ENCODE measurements around the gene FBXL13. TPM values are rescaled to one million over a fixed set of nuclear protein-coding genes. Genes with fewer than 3 reads are reported as not detected.

The FBXL13 gene
- 3.2 TPM for total RNA-seq

DNA sequence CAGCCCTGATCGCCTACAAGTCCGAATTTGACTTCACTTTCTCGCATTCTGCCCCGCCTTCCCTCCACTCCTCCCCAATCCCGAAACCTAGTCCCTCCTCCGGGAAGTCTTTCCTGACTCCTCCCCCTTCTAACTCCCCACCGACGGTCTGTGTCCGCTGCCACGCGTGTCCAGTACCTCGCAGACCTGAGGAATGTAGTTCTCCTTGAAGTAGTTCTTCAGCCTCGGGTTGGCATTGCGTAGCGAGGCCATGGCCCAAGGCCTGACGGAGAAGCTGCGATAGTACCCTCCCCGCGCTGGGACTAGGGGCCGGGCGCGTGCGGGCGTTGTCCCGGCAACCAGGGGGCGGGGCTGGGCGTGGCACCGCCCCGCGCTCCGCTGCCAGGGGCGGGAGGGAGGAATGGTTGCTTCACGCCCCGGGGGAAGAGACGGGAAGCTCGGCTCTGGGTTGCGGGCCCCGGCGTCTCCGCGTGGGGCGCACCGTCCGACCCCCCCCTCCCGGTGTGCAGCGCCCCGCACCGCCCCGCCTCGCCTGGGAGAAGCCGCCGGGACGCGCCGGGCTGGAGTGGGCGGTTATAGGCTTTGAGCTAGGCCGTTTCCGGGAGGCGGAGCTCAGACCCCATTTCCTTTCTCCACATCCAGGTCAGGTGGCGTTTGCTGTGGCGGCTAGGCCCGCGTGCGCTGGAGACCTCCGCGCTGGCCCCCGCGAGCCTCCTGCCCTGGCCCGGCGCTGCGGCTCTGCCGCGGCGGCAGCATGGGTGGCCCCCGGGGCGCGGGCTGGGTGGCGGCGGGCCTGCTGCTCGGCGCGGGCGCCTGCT lies at the start of gene FBXL13, which contains the start of gene ARMC10:
TSS of gene FBXL13 (minus strand) at position 278 of the 818 bp plus-strand sequence.
TSS of gene ARMC10 (plus strand) at position 622 of the 818 bp plus-strand sequence. CDS start at position 755, 133 bp downstream.

DNA sequence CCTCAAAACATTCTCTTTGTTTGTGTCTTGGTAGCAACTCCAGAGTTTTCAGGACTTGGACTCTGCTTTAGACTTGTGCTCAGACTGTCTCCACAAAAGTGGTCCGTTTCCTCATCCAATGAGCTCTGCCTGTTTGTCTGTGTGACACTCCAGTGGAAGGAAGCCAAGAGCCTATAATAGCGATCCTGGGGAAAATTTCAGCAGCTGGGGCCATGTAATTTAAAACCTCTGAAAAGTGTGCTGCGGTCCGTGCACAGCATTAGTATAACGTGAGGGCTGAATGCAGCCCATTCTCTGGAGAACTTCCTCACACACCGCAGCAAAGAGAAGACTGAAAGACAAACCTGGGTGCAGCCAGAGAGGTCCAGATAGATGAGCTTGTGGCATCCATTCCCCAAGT lies 161.9 kb downstream of the FBXL13 start, which contains the start of gene LRRC17:
TSS of gene LRRC17 (plus strand) at position 259 of the 400 bp plus-strand sequence. CDS start 20,914 bp downstream, outside the sequence.

Small RNA genes within 50 kb of the gene (small RNA-seq; reads per million reads assigned to genes)
- gene RNU6-1136P (ENCODE audit: low replicate concordance) = not detected

Other genes starting within 250 kb of the FBXL13 start
- 41.7 TPM for gene LRRC17, start 161.8 kb downstream of the FBXL13 start, total RNA-seq
- 35.6 TPM for gene ARMC10, start 344 bp upstream of the FBXL13 start, total RNA-seq
- gene NAPEPLD, start 74.3 kb upstream of the FBXL13 start, total RNA-seq = 47.8 TPM
- 46.2 TPM for gene PMPCB, start 222.6 kb upstream of the FBXL13 start, total RNA-seq

Data from metanephros (tissue), 2 donors.